Testis (tissue), 3 donors: ENCODE results near the gene RASGEF1C. TPM values are rescaled to one million over a fixed set of nuclear protein-coding genes. Genes with fewer than 3 reads are reported as not detected.

Source experiments
- DNase-seq: peaks from one replicate; pipeline ENCODE4 v3.0.0-alpha.2; 2019
- H3K27ac ChIP-seq, 2 donors: fragments of 200-600 bp; sonication (generic); one replicate each; pipeline ENCODE4 v1.5.1; 2019
- H3K27me3 ChIP-seq: fragments of 200-600 bp; sonication (generic); one replicate; pipeline ENCODE4 v1.5.1; 2019
- H3K36me3 ChIP-seq: fragments of 200-600 bp; sonication (generic); one replicate; pipeline ENCODE4 v1.5.1; 2017; ENCODE audit warnings: low read depth; ENCODE audit errors: missing control alignments
- H3K4me1 ChIP-seq: fragments of 200-600 bp; sonication (generic); one replicate; pipeline ENCODE4 v1.5.1; 2019
- H3K4me3 ChIP-seq, 2 donors: fragments of 200-600 bp; sonication (generic); one replicate each; pipeline ENCODE4 v1.5.1; 2017 to 2019
- H3K9me3 ChIP-seq: fragments of 200-600 bp; sonication (generic); one replicate; pipeline ENCODE4 v1.5.1; 2017
- POLR2A ChIP-seq: fragments of 450-650 bp; IDR thresholded peaks from one replicate; pipeline ENCODE4 v1.6.1; 2017; ENCODE audit warnings: antibody characterized with exemption, mild to moderate bottlenecking, moderate library complexity
- WGBS, 2 donors: methylation state at CpG; one replicate each; pipeline ENCODE4 v1.1.5; 2018; 5-methylcytosine and 5-hydroxymethylcytosine counted together
- intact Hi-C: fragments of 100-400 bp; cut with DNase I; formaldehyde crosslinking; loops from one replicate; pipeline ENCODE4 v1.15.1; 2023; ENCODE audit warnings: low total_unique reads
- polyA plus RNA-seq: library from polyadenylated mRNA; stranded (reverse); fragments of 350-450 nt; fragmentation: Illumina TruSeq; extraction: RNeasy Lipid Tissue Mini Kit (QIAGEN cat#74804); gene quantifications from one replicate; pipeline ENCODE4 v1.2.3, GENCODE V29; 2014; ENCODE audit warnings: low read depth, low replicate concordance; ENCODE audit not compliant: insufficient read depth
- total RNA-seq, 2 donors: library from RNA; depleted of rRNA; stranded (reverse); fragments of >200 nt; gene quantifications; one replicate each; pipeline ENCODE4 v1.2.3, GENCODE V29; 2016
- TF ChIP-seq, protein P1 (sequence below), 3 experiments: fragments of 450-650 bp in 2 of 3; fragments of 200-600 bp in 1 of 3; sonication (generic) in 1 of 3; IDR thresholded peaks; one replicate each; pipeline ENCODE4 v1.5.1; 2016 to 2019; ENCODE audit warnings: antibody characterized with exemption in 3 of 3, mild to moderate bottlenecking in 2 of 3, moderate library complexity in 1 of 3

RASGEF1C gene
- total and polyA plus RNA-seq, 3 donors from 2014 or later, result 8.0 to 19.0 (median 8.5) TPM

DNA sequence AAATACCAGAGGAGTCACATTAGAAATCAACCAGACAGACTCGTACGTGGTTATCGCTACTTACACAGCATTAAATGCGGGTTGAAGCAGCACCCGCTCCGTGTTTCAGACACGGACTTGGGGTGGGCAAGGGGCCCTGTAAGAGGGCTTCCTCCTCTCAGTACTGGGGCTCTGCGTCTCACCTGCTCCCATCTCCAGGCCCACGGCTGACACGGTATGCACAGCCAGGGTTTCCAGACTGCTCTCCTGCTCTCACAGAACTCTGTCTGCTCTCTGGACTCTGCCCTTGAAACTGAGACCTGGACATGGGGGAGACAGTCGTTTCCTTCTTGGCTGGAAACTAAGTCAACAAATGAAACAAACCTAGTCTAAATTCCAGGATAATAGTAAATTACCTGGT, 24.7 kb upstream of the RASGEF1C start:
- DNase-seq, result no peak
- H3K4me3 ChIP-seq, result no peak overlapping the region
- WGBS, 2 donors, result 82% methylated on average over 10 to 11 of the region's 11 CpGs
- no peak overlapping the region for H3K27ac ChIP-seq
- TF ChIP-seq, protein P1, sequence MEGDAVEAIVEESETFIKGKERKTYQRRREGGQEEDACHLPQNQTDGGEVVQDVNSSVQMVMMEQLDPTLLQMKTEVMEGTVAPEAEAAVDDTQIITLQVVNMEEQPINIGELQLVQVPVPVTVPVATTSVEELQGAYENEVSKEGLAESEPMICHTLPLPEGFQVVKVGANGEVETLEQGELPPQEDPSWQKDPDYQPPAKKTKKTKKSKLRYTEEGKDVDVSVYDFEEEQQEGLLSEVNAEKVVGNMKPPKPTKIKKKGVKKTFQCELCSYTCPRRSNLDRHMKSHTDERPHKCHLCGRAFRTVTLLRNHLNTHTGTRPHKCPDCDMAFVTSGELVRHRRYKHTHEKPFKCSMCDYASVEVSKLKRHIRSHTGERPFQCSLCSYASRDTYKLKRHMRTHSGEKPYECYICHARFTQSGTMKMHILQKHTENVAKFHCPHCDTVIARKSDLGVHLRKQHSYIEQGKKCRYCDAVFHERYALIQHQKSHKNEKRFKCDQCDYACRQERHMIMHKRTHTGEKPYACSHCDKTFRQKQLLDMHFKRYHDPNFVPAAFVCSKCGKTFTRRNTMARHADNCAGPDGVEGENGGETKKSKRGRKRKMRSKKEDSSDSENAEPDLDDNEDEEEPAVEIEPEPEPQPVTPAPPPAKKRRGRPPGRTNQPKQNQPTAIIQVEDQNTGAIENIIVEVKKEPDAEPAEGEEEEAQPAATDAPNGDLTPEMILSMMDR (IDR thresholded peaks at IDR 0.05), result no peak
- no peak for TF ChIP-seq POLR2A
- H3K4me1 ChIP-seq, result no peaks in the 10 kb centered on the region
- H3K27me3 ChIP-seq, result no peaks in the 10 kb centered on the region
- no peaks in the 10 kb centered on the region for H3K36me3 ChIP-seq
- intact Hi-C loops, result no loop called here
- H3K9me3 ChIP-seq, result no peaks in the 10 kb centered on the region

DNA sequence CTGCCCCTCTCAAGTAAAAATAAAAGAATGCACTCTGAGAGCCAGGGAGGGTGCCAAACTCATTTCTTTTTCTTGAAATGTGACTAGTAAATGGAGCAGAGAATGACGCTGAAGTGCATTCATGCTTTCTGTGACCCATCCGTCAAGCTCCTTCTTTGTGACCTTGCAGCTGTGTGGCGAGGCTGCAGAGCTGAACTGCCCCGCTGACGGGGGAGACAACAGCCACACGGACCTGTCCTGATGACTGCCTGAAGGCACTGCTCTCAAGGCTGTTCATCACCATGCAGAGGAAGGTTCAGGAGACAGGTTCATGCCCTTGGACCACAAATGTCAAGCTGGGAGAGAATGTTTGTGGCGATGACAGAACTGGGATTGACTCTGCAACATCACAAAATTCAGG, 21.0 kb upstream of the RASGEF1C start:
- no peak for DNase-seq
- intact Hi-C loops, result no loop called here
- H3K9me3 ChIP-seq, result no peaks in the 10 kb centered on the region
- H3K36me3 ChIP-seq, result no peaks in the 10 kb centered on the region
- H3K27ac ChIP-seq, result no peak overlapping the region
- H3K4me1 ChIP-seq, result no peaks in the 10 kb centered on the region
- H3K4me3 ChIP-seq, result no peak overlapping the region
- H3K27me3 ChIP-seq, result no peaks in the 10 kb centered on the region
- 77 to 87% methylated on average over 7 of the region's 7 CpGs for WGBS, 2 donors
- TF ChIP-seq, protein P1 (IDR thresholded peaks at IDR 0.05), result no peak
- TF ChIP-seq POLR2A, result no peak

DNA sequence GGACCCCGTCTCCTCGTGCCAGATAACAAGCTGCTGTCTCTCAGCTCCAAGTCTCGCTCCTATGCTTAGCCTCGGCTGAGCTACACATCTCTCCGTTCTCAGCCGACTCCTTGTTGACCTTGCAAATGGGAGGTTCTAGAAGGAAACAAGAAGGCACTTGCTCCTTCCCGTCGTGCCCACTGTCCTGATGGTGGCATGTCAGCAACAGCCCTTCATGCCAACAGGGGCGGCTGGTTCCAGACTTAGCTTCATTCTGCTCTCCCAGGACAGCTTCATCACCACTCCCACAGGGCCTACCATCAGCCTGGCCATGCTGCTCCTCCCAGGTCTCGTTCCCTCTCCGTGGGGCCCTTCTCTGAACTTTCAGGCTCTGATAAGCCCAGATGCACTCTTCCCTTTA, 13.0 kb upstream of the RASGEF1C start:
- Histone ChIP-seq H3K27ac (no peak overlapping the region), H3K9me3 (no peaks in the 10 kb centered on the region), H3K36me3 (no peaks in the 10 kb centered on the region), H3K27me3 (no peaks in the 10 kb centered on the region), H3K4me1 (no peaks in the 10 kb centered on the region), H3K4me3 (no peak overlapping the region)
- intact Hi-C loops, result no loop called here
- DNase-seq, result no peak
- TF ChIP-seq POLR2A, result no peak
- TF ChIP-seq, protein P1 (IDR thresholded peaks at IDR 0.05), result no peak
- WGBS, 2 donors, result 90 to 91% methylated on average over 11 of the region's 11 CpGs

DNA sequence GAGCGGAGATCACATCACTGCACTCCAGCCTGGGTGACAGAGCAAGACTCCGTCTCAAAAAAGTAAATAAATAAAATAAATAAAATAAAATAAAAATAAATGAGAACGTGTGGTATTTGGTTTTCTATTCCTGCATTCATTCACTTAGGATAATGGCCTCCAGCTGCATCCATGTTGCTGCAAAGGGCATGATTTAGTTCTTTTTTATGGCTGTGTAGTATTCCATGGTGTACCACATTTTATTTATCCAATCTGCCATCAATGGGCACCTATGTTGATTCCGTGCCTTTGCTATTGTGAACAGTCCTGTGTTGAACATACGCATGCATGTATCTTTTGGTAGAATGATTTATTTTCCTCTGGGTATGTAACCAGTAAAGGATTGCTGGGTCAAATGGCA, 8.8 kb upstream of the RASGEF1C start:
- no peaks in the 10 kb centered on the region for H3K4me1 ChIP-seq
- no peaks in the 10 kb centered on the region for H3K9me3 ChIP-seq
- H3K27me3 ChIP-seq, result no peaks in the 10 kb centered on the region
- TF ChIP-seq POLR2A, result no peak
- TF ChIP-seq, protein P1 (IDR thresholded peaks at IDR 0.05), result no peak
- H3K36me3 ChIP-seq, result no peaks in the 10 kb centered on the region
- no peak overlapping the region for H3K4me3 ChIP-seq
- intact Hi-C loops, result no loop called here
- 90% methylated on average over 5 of the region's 5 CpGs for WGBS, 2 donors
- no peak for DNase-seq
- no peak overlapping the region for H3K27ac ChIP-seq

DNA sequence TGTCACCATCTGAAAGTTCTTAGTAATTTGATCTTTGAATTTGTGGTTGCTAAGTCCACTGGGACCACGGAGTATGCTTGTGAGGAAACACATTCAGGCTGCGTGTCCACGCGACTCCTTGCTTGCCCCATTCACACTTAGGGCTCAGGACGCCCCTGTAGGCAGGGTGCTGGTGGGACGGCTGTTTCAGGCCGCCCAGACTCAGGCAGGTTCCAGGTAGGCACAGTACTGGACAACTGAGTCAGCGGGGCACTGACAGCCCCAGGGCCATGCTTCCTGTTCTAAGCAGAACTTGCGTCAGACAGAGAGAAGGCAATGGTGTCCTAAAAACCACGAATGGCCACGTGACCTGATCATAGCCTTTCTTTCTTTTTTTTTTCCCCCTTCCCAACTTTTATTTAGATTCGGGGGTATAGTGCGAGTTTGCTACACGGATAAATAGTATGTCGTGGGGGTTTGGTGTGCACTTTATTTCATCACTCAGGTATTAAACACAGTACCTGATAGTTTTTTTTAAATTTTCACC, 7.7 kb upstream of the RASGEF1C start:
- Histone ChIP-seq H3K36me3 (no peaks in the 10 kb centered on the region), H3K9me3 (no peaks in the 10 kb centered on the region), H3K27ac (no peak overlapping the region), H3K4me3 (no peak overlapping the region), H3K27me3 (no peaks in the 10 kb centered on the region), H3K4me1 (no peaks in the 10 kb centered on the region)
- TF ChIP-seq, protein P1 (IDR thresholded peaks at IDR 0.05), result no peak
- no peak for TF ChIP-seq POLR2A
- intact Hi-C loops, result no loop called here
- WGBS, 2 donors, result 86 to 93% methylated on average over 15 of the region's 15 CpGs
- no peak for DNase-seq
